K562 (cell line): Measurements from ENCODE around the gene BCL10. TPM values are rescaled to one million over a fixed set of nuclear protein-coding genes. Genes with fewer than 3 reads are reported as not detected.

Source experiments
- ATAC-seq: fragments of 200-7000 bp; cut with Tn5 transposase; 3 replicates; pipeline ENCODE4 v1.9.1; 2020; ENCODE audit warnings: moderate library complexity
- BruUV-seq: library from RNA; stranded (reverse); fragments of 400-500 nt; replicated peaks from 2 replicates; lab custom pipeline; 2021; lab: Mats Ljungman, UMichigan
- CTCF ChIA-PET: fragments of 300-600 bp; formaldehyde crosslinking; extraction: SDS; loops from one replicate; lab custom pipeline; 2021; ENCODE audit warnings: low intra/inter-chr PET ratio; lab: Yijun Ruan, JAX
- POLR2A ChIA-PET: fragments of 300-600, 350-650 bp; sonication (Branson Sonifier 250); formaldehyde crosslinking; extraction: SDS; loops from one replicate; lab custom pipeline; 2021; ENCODE audit warnings: antibody characterized with exemption, inconsistent platforms; lab: Yijun Ruan, JAX
- DNase-seq, 4 experiments: peaks; one replicate each; pipeline versions ENCODE4 v3.0.0 to v3.0.0-alpha.2; 2011 to 2018; ENCODE audit warnings: low spot score in 3 of 4, mixed read lengths in 3 of 4; ENCODE audit errors: extremely low read depth in 1 of 4
- FAIRE-seq: peaks from 2 replicates; lab custom pipeline; 2011; peaks lifted over from hg19 to GRCh38; lab: Jason Lieb, UNC
- H2AFZ ChIP-seq: 2 replicates; pipeline ENCODE4 v1.6.0; 2011; ENCODE audit warnings: low read depth, low read length, control low read depth, inconsistent platforms
- H3K27ac ChIP-seq: fragments of 200-600 bp; 3 replicates; pipeline ENCODE4 v1.8.0; 2011; ENCODE audit warnings: low read depth, mild to moderate bottlenecking, control low read depth, inconsistent platforms, low read length, moderate library complexity, mixed read lengths; ENCODE audit errors: extremely low read depth
- H3K27me3 ChIP-seq, 2 experiments: fragments of 300-600 bp in 1 of 2; 2 replicates in 1 of 2; 3 replicates in 1 of 2; pipeline versions ENCODE4 v1.6.0 to v1.8.0; 2011; ENCODE audit warnings: inconsistent platforms in 2 of 2, low read length in 2 of 2, mild to moderate bottlenecking in 1 of 2, mixed read lengths in 1 of 2, moderate library complexity in 1 of 2; ENCODE audit not compliant: control insufficient read depth in 2 of 2, insufficient read depth in 2 of 2
- H3K36me3 ChIP-seq: fragments of 300-600 bp; 3 replicates; pipeline ENCODE4 v1.8.0; 2011; ENCODE audit warnings: mild to moderate bottlenecking, low read length, inconsistent platforms; ENCODE audit not compliant: control insufficient read depth, insufficient read depth
- H3K4me1 ChIP-seq, 2 experiments: fragments of 200-600 bp in 1 of 2; replicated peaks in 1 of 2; 2 replicates in 1 of 2; 3 replicates in 1 of 2; pipeline versions ENCODE4 v1.5.1 to v1.8.0; 2011; ENCODE audit warnings: inconsistent platforms in 2 of 2, low read length in 2 of 2, mild to moderate bottlenecking in 1 of 2, mixed read lengths in 1 of 2, moderate library complexity in 1 of 2; ENCODE audit not compliant: control insufficient read depth in 2 of 2, insufficient read depth in 2 of 2
- H3K4me2 ChIP-seq: 2 replicates; pipeline ENCODE4 v1.6.1; 2011; ENCODE audit warnings: low read length, control low read depth, inconsistent platforms, mixed read lengths; ENCODE audit not compliant: insufficient read depth
- H3K4me3 ChIP-seq: fragments of 200-600 bp; sonication (generic), shearing (Covaris generic); 2 replicates; pipeline ENCODE4 v1.5.1; 2016; ENCODE audit warnings: control low read depth, inconsistent platforms
- H3K79me2 ChIP-seq: fragments of 200-600 bp; 3 replicates; pipeline ENCODE4 v1.8.0; 2011; ENCODE audit warnings: low read length, inconsistent platforms; ENCODE audit not compliant: control insufficient read depth, insufficient read depth
- H3K9ac ChIP-seq, 2 experiments: 2 replicates each; pipeline versions ENCODE4 v1.6.0 to v1.6.1; 2011; ENCODE audit warnings: low read depth in 2 of 2, low read length in 2 of 2, control low read depth in 1 of 2, inconsistent platforms in 1 of 2, mild to moderate bottlenecking in 1 of 2, mixed read lengths in 1 of 2; ENCODE audit not compliant: insufficient read depth in 1 of 2
- H3K9me1 ChIP-seq: one replicate; pipeline ENCODE4 v1.6.0; 2011; ENCODE audit warnings: inconsistent platforms, mild to moderate bottlenecking, low read length, moderate library complexity; ENCODE audit not compliant: control insufficient read depth, insufficient read depth
- H3K9me3 ChIP-seq: replicated peaks from 2 replicates; pipeline ENCODE4 v1.5.1; 2011; ENCODE audit warnings: low read depth, low read length, inconsistent platforms; ENCODE audit not compliant: control insufficient read depth, insufficient read depth
- H4K20me1 ChIP-seq: replicated peaks from 2 replicates; pipeline ENCODE4 v1.6.1; 2011; ENCODE audit warnings: low read length, inconsistent platforms, mixed read lengths; ENCODE audit not compliant: control insufficient read depth, insufficient read depth
- ZFP30 ChIP-seq: fragments of 250-450 bp; sonication (Bioruptor Pico); IDR thresholded peaks from 2 replicates; pipeline ENCODE4 v1.8.0; 2022; ENCODE audit warnings: moderate library complexity, mild to moderate bottlenecking, inconsistent platforms, borderline replicate concordance
- WGBS: fragments of 100-300 bp; shearing (Covaris generic); methylation state at CpG from one replicate; pipeline ENCODE4 v1.1.6; 2016; ENCODE audit warnings: low coverage, mixed read lengths; ENCODE audit not compliant: insufficient coverage; ENCODE audit errors: missing lambda C conversion rate; 5-methylcytosine and 5-hydroxymethylcytosine counted together
- in situ Hi-C: fragments of 300-500 bp; cut with MboI; formaldehyde crosslinking; loops from 4 replicates; pipeline ENCODE4 v1.15.0; 2018; ENCODE audit warnings: inconsistent platforms, mixed read lengths
- intact Hi-C: fragments of 100-400 bp; cut with micrococcal nuclease; formaldehyde crosslinking; loops from 2 replicates; pipeline ENCODE4 v1.14.2; 2022
- polyA plus RNA-seq, 8 experiments: library from polyadenylated mRNA; depleted of rRNA in 4 of 8; stranded (reverse) in 5 of 8; unstranded in 3 of 8; fragments of >200 nt; fragmentation: Nextera tagmentation in 2 of 8; fragmentation: Illumina TruSeq in 1 of 8; extraction: Ambion mirVana in 2 of 8; extraction: Trizol in 1 of 8; gene quantifications; 2 replicates each; pipeline versions ENCODE4 v1.2.1 to v1.2.3, GENCODE V29; 2011 to 2014; ENCODE audit warnings: inconsistent platforms in 1 of 8, missing spikeins in 1 of 8
- total RNA-seq, 7 experiments: library from RNA; depleted of rRNA in 6 of 7; stranded (reverse); fragments of >200 nt in 6 of 7; fragmentation: Illumina TruSeq in 2 of 7; extraction: Trizol in 2 of 7; gene quantifications; 2 replicates each; pipeline versions ENCODE4 v1.2.1 to v1.2.3, GENCODE V29; 2011 to 2021; ENCODE audit warnings: low replicate concordance in 1 of 7

The BCL10 gene
- total and polyA plus RNA-seq, 9 of the 15 experiments (the other 6 are each of a cell fraction or from before 2014, with no cell fraction given) = 8.0 to 19.4 (median 12.3) TPM

GRCh38 chr1:85308833-85309350 is 32.5 kb upstream of the BCL10 start:
- ATAC-seq (no peak), DNase-seq (no peak), FAIRE-seq (no peak)
- H3K27me3 ChIP-seq = peaks cover 2 to 12% of the 10 kb centered on the region in 2 experiments; a peak in 3 of 5 replicates
- ChIA-PET POLR2A (no interaction called here), CTCF (interaction anchor here (0.6 to 2.2 kb wide), 5 partner anchors 36 to 710 kb away, joined by 3 to 10 read pairs (median 5); no protein-coding TSS in a partner anchor)
- no peak overlapping the region for H2AFZ ChIP-seq
- intact Hi-C loops (loop anchor here (1.0 to 10.0 kb wide), 4 partner anchors 272 to 1048 kb away; partner anchors contain the start of gene ZNHIT6), in situ Hi-C loops (loop anchor here (5.0 to 10.0 kb wide), 2 partner anchors 268 to 386 kb away; no protein-coding TSS in a partner anchor)
- H3K4me1 ChIP-seq = no peaks in the 10 kb centered on the region
- H3K4me2 ChIP-seq = no peak overlapping the region
- no peaks in the 10 kb centered on the region for H3K36me3 ChIP-seq
- no peaks in the 10 kb centered on the region for H3K9me1 ChIP-seq
- no peak overlapping the region for H3K9ac ChIP-seq
- no peak overlapping the region for H3K4me3 ChIP-seq
- H3K27ac ChIP-seq = no peak overlapping the region
- BruUV-seq = no TSS peak
- H4K20me1 ChIP-seq = no peaks in the 10 kb centered on the region
- no peak for TF ChIP-seq ZFP30 (CRISPR knock-in tag)
- no peaks in the 10 kb centered on the region for H3K9me3 ChIP-seq
- no peaks in the 10 kb centered on the region for H3K79me2 ChIP-seq
- 0% methylated on average over 4 of the region's 4 CpGs for WGBS
